Activated CD8-positive, alpha-beta T cell treated with anti-CD3 and anti-CD28 coated beads for 36 hours (primary cell): Measurements from ENCODE around the gene THRB. TPM values are rescaled to one million over a fixed set of nuclear protein-coding genes. Genes with fewer than 3 reads are reported as not detected.
"Not testable (repeated sequence)": the region's sequence is repeated elsewhere in the genome, so short reads cannot be mapped to it uniquely, and the experiment has no call there.

Experiments used
- ATAC-seq: fragments of 200-7000 bp; cut with Tn5 transposase; one replicate; pipeline ENCODE4 v1.10.0; 2021; ENCODE audit warnings: mild to moderate bottlenecking, moderate library complexity
- CTCF ChIA-PET: fragments of 350-600 bp; sonication (Branson Sonifier 250); formaldehyde crosslinking; loops from one replicate; lab custom pipeline; 2021; ENCODE audit warnings: antibody characterized with exemption; lab: Charles Lee
- POLR2A ChIA-PET: fragments of 350-600 bp; sonication (Branson Sonifier 250); formaldehyde crosslinking; loops from one replicate; lab custom pipeline; 2021; ENCODE audit warnings: antibody characterized with exemption; lab: Charles Lee
- DNase-seq: peaks from one replicate; pipeline ENCODE4 v3.0.0-alpha.2; 2020
- H3K27ac Mint-ChIP-seq: one replicate; pipeline ENCODE4 v1.8.0; 2021; ENCODE audit warnings: mild to moderate bottlenecking, mixed read lengths
- H3K27me3 Mint-ChIP-seq: one replicate; pipeline ENCODE4 v1.8.0; 2021; ENCODE audit warnings: mixed read lengths
- H3K36me3 Mint-ChIP-seq: one replicate; pipeline ENCODE4 v1.8.0; 2021; ENCODE audit warnings: low read depth, mixed read lengths
- H3K4me1 Mint-ChIP-seq: one replicate; pipeline ENCODE4 v1.8.0; 2021; ENCODE audit warnings: low read depth, mixed read lengths
- H3K4me3 Mint-ChIP-seq: one replicate; pipeline ENCODE4 v1.8.0; 2021; ENCODE audit warnings: mild to moderate bottlenecking, moderate library complexity, mixed read lengths
- H3K9me3 Mint-ChIP-seq: one replicate; pipeline ENCODE4 v1.8.0; 2021; ENCODE audit warnings: mixed read lengths
- CTCF ChIP-seq: fragments of 200-600 bp; IDR thresholded peaks from one replicate; pipeline ENCODE4 v1.8.0; 2022; ENCODE audit warnings: antibody characterized with exemption, mild to moderate bottlenecking
- intact Hi-C: fragments of 100-400 bp; cut with micrococcal nuclease; formaldehyde crosslinking; loops from one replicate; pipeline ENCODE4 v1.10.0; 2022
- total RNA-seq, 2 experiments: library from RNA; stranded (reverse); gene quantifications; one replicate each; pipeline ENCODE4 v1.2.3, GENCODE V29; 2021

THRB gene
- total RNA-seq, 2 experiments from 2014 or later: not detected

- POLR2A ChIA-PET: no interaction called here
- Mint-ChIP-seq H3K27ac (no peak overlapping the region), H3K4me3 (no peak overlapping the region), H3K36me3 (no peaks in the 10 kb centered on the region), H3K27me3 (no peaks in the 10 kb centered on the region), H3K4me1 (no peaks in the 10 kb centered on the region), H3K9me3 (no peaks in the 10 kb centered on the region)
- no peak for DNase-seq
- TF ChIP-seq CTCF: no peak
- intact Hi-C loops: no loop called here
- CTCF ChIA-PET: no interaction called here
- ATAC-seq: no peak
Measured at GRCh38 chr3:24420224-24420623, 74.4 kb downstream of the THRB start.

- Mint-ChIP-seq H3K27ac (no peak overlapping the region), H3K36me3 (no peaks in the 10 kb centered on the region), H3K4me1 (no peaks in the 10 kb centered on the region), H3K9me3 (no peaks in the 10 kb centered on the region), H3K4me3 (no peak overlapping the region), H3K27me3 (no peaks in the 10 kb centered on the region)
- intact Hi-C loops: no loop called here
- DNase-seq (no peak), ATAC-seq (no peak)
- no peak for TF ChIP-seq CTCF
- POLR2A ChIA-PET: no interaction called here
- CTCF ChIA-PET: no interaction called here
Measured at GRCh38 chr3:24419067-24419791, 75.4 kb downstream of the THRB start.

- peaks cover 1% of the 10 kb centered on the region for H3K9me3 Mint-ChIP-seq
- no peaks in the 10 kb centered on the region for H3K4me1 Mint-ChIP-seq
- POLR2A ChIA-PET: interaction anchor here (0.8 kb wide), 1 partner anchor 1511 kb away, joined by 3 read pairs; no protein-coding TSS in a partner anchor
- intact Hi-C loops: no loop called here
- no peak for DNase-seq
- no peak for ATAC-seq
- CTCF ChIA-PET: interaction anchor here (1.3 kb wide), 1 partner anchor 11 kb away, joined by 5 read pairs; no protein-coding TSS in a partner anchor
- H3K27ac Mint-ChIP-seq: no peak overlapping the region
- H3K36me3 Mint-ChIP-seq: no peaks in the 10 kb centered on the region
- H3K4me3 Mint-ChIP-seq: no peak overlapping the region
- TF ChIP-seq CTCF: no peak
- H3K27me3 Mint-ChIP-seq: no peaks in the 10 kb centered on the region
Measured at GRCh38 chr3:24417730-24418129, 76.9 kb downstream of the THRB start.

GRCh38 chr3:24416224-24416623, 78.4 kb downstream of the THRB start:
- Mint-ChIP-seq H3K9me3 (peaks cover 1% of the 10 kb centered on the region), H3K4me1 (no peaks in the 10 kb centered on the region), H3K27ac (no peak overlapping the region), H3K4me3 (no peak overlapping the region), H3K36me3 (no peaks in the 10 kb centered on the region), H3K27me3 (no peaks in the 10 kb centered on the region)
- POLR2A ChIA-PET: no interaction called here
- CTCF ChIA-PET: no interaction called here
- DNase-seq (no peak), ATAC-seq (no peak)
- intact Hi-C loops: no loop called here
- TF ChIP-seq CTCF: no peak

- Mint-ChIP-seq H3K27ac (no peak overlapping the region), H3K4me1 (no peaks in the 10 kb centered on the region), H3K36me3 (no peaks in the 10 kb centered on the region), H3K9me3 (peaks cover 1% of the 10 kb centered on the region), H3K4me3 (no peak overlapping the region), H3K27me3 (no peaks in the 10 kb centered on the region)
- intact Hi-C loops: no loop called here
- DNase-seq: no peak
- ChIA-PET POLR2A (no interaction called here), CTCF (no interaction called here)
- ATAC-seq: no peak
- TF ChIP-seq CTCF: no peak
Measured at GRCh38 chr3:24415824-24416223, 78.8 kb downstream of the THRB start.

GRCh38 chr3:24413662-24414061, 81.0 kb downstream of the THRB start:
- DNase-seq, H3K4me3 Mint-ChIP-seq, CTCF ChIA-PET, POLR2A ChIA-PET, H3K27me3 Mint-ChIP-seq, H3K36me3 Mint-ChIP-seq, intact Hi-C loops, H3K4me1 Mint-ChIP-seq, H3K27ac Mint-ChIP-seq, H3K9me3 Mint-ChIP-seq, ATAC-seq: not testable (repeated sequence)
